Inferior parietal cortex (tissue), 1 donor: Measurements from ENCODE around the gene MRPL10.

ENCODE experiments used
- DNase-seq: peaks from one replicate; pipeline ENCODE4 v3.0.0-alpha.2; 2016; ENCODE audit errors: extremely low spot score

The MRPL10 gene

GRCh38 chr17:47857551-47858455 is 26.5 kb upstream of the MRPL10 start:
- DNase-seq, result no peak

GRCh38 chr17:47856830-47857229 is 25.5 kb upstream of the MRPL10 start:
- DNase-seq, result no peak

GRCh38 chr17:47855737-47856136 is 24.4 kb upstream of the MRPL10 start:
- no peak for DNase-seq

GRCh38 chr17:47853616-47854015 is 22.3 kb upstream of the MRPL10 start:
- no peak for DNase-seq

GRCh38 chr17:47852113-47852949 is 21.0 kb upstream of the MRPL10 start:
- no peak for DNase-seq

GRCh38 chr17:47851764-47852112 is 20.4 kb upstream of the MRPL10 start:
- no peak for DNase-seq

- no peak for DNase-seq
These were observed 19.6 kb upstream of the MRPL10 start, which contains the start of gene SP6 for GRCh38 chr17:47850692-47851573. Gene SP6 (minus strand): TSS chr17:47851163. CDS start chr17:47848429, 2,734 bp downstream.

GRCh38 chr17:47850373-47850691 is 19.0 kb upstream of the MRPL10 start:
- DNase-seq, result no peak

- no peak for DNase-seq
These were observed 16.8 kb upstream of the MRPL10 start for GRCh38 chr17:47848198-47848513.

- DNase-seq, result no peak
These were observed 16.2 kb upstream of the MRPL10 start for GRCh38 chr17:47847341-47848197.

- no peak for DNase-seq
These were observed 15.5 kb upstream of the MRPL10 start for GRCh38 chr17:47846716-47847340.

GRCh38 chr17:47845716-47846075 is 14.4 kb upstream of the MRPL10 start:
- no peak for DNase-seq

GRCh38 chr17:47844814-47845715 is 13.7 kb upstream of the MRPL10 start:
- no peak for DNase-seq

GRCh38 chr17:47844227-47844626 is 12.9 kb upstream of the MRPL10 start:
- DNase-seq, result no peak

GRCh38 chr17:47843391-47843730 is 12.0 kb upstream of the MRPL10 start:
- DNase-seq, result no peak

- no peak for DNase-seq
These were observed 10.3 kb upstream of the MRPL10 start for GRCh38 chr17:47841488-47842291.

GRCh38 chr17:47840742-47841487 is 9.6 kb upstream of the MRPL10 start, which contains the start of gene SCRN2:
Gene SCRN2 (minus strand): TSS chr17:47841273. CDS start chr17:47840843, 430 bp downstream.
- DNase-seq, result peak; percentile 82
